K562 (cell line): Measurements from ENCODE around the gene EHD2. TPM values are rescaled to one million over a fixed set of nuclear protein-coding genes. Genes with fewer than 3 reads are reported as not detected.

Experiments used
- CBX2 ChIP-seq: fragments of 200-600 bp; sonication (generic); IDR thresholded peaks from one replicate; pipeline ENCODE4 v1.6.1; 2012; ENCODE audit warnings: mild to moderate bottlenecking, low read length, inconsistent platforms; ENCODE audit not compliant: insufficient read depth, poor library complexity, severe bottlenecking
- CEBPG ChIP-seq, 3 experiments: fragments of 200-800 bp in 1 of 3; sonication (Bioruptor generic) in 1 of 3; sonication (generic) in 1 of 3; formaldehyde crosslinking in 1 of 3; IDR thresholded peaks in 2 of 3; conservative IDR thresholded peaks in 1 of 3; 2 replicates each; pipeline versions ENCODE4 v1.6.1 to v1.8.0; 2016 to 2022; ENCODE audit warnings: missing compliant biosample characterization in 2 of 3, missing genetic modification characterization in 2 of 3, mild to moderate bottlenecking in 1 of 3, missing genetic modification reagents in 1 of 3
- FOS ChIP-seq: IDR thresholded peaks from 3 replicates; pipeline ENCODE4 v1.6.1; 2011; ENCODE audit not compliant: insufficient read length; ENCODE audit errors: extremely low read depth
- FOXA3 ChIP-seq, 2 experiments: fragments of 450-650 bp in 1 of 2; sonication (generic) in 1 of 2; formaldehyde crosslinking; IDR thresholded peaks in 1 of 2; conservative IDR thresholded peaks in 1 of 2; 2 replicates each; pipeline versions ENCODE4 v1.4.0 to v1.8.0; 2020 to 2022; ENCODE audit warnings: mild to moderate bottlenecking in 2 of 2, missing genetic modification reagents in 1 of 2
- HIVEP1 ChIP-seq: fragments of 250-450 bp; sonication (Bioruptor Pico); IDR thresholded peaks from 2 replicates; pipeline ENCODE4 v1.4.0; 2020; ENCODE audit warnings: mild to moderate bottlenecking
- HSF4 ChIP-seq: fragments of 250-450 bp; sonication (Bioruptor Pico); IDR thresholded peaks from 2 replicates; pipeline ENCODE4 v2.1.2; 2022; ENCODE audit warnings: mild to moderate bottlenecking, moderate library complexity, borderline replicate concordance
- MTA1 ChIP-seq: fragments of 450-650 bp; IDR thresholded peaks from 2 replicates; pipeline ENCODE4 v1.6.1; 2017; ENCODE audit warnings: borderline replicate concordance
- NELFE ChIP-seq: IDR thresholded peaks from 2 replicates; pipeline ENCODE4 v1.6.1; 2011; ENCODE audit warnings: mild to moderate bottlenecking; ENCODE audit not compliant: insufficient read depth, insufficient read length
- NEUROD1 ChIP-seq: fragments of 150-350 bp; IDR thresholded peaks from 2 replicates; pipeline ENCODE4 v1.6.1; 2014; ENCODE audit warnings: borderline replicate concordance, low read length, low read depth; ENCODE audit not compliant: partially characterized antibody
- NR3C1 ChIP-seq: sonication (generic); formaldehyde crosslinking; IDR thresholded peaks from 2 replicates; pipeline ENCODE4 v1.8.1; 2022; ENCODE audit warnings: missing genetic modification reagents
- PTRF ChIP-seq: fragments of 450-650 bp; IDR thresholded peaks from 2 replicates; pipeline ENCODE4 v1.6.1; 2016; ENCODE audit warnings: mild to moderate bottlenecking, missing genetic modification characterization, missing compliant biosample characterization
- RBM15 ChIP-seq: fragments of 200-400 bp; formaldehyde crosslinking; IDR thresholded peaks from 2 replicates; pipeline ENCODE4 v1.6.1; 2018; ENCODE audit warnings: mild to moderate bottlenecking, low read length, moderate library complexity; ENCODE audit not compliant: insufficient read depth
- RBM17 ChIP-seq: fragments of 200-400 bp; formaldehyde crosslinking; IDR thresholded peaks from 2 replicates; pipeline ENCODE4 v1.6.1; 2017; ENCODE audit warnings: low read depth, mild to moderate bottlenecking, low read length, borderline replicate concordance
- SIRT6 ChIP-seq: IDR thresholded peaks from one replicate; pipeline ENCODE4 v1.6.1; 2012; ENCODE audit warnings: low read depth, mild to moderate bottlenecking, control low read depth, inconsistent platforms, low read length, moderate library complexity
- U2AF2 ChIP-seq: fragments of 200-400 bp; formaldehyde crosslinking; optimal IDR thresholded peaks from 2 replicates; pipeline ENCODE3; 2017; ENCODE audit warnings: low read depth, mild to moderate bottlenecking, low read length
- ZNF24 ChIP-seq: fragments of 450-650 bp; IDR thresholded peaks from 2 replicates; pipeline ENCODE4 v1.6.1; 2016
- ZNF324 ChIP-seq: fragments of 250-450 bp; sonication (Bioruptor Pico); IDR thresholded peaks from 2 replicates; pipeline ENCODE4 v1.4.0; 2020; ENCODE audit warnings: mild to moderate bottlenecking
- ZNF444 ChIP-seq: fragments of 250-450 bp; sonication (Bioruptor Pico); IDR thresholded peaks from 2 replicates; pipeline ENCODE4 v1.4.0; 2020; ENCODE audit warnings: mild to moderate bottlenecking, moderate library complexity
- ZNF75A ChIP-seq: fragments of 450-650 bp; formaldehyde crosslinking; IDR thresholded peaks from 2 replicates; pipeline ENCODE4 v1.4.0; 2020; ENCODE audit warnings: mild to moderate bottlenecking
- polyA plus RNA-seq, 8 experiments: library from polyadenylated mRNA; depleted of rRNA in 4 of 8; stranded (reverse) in 5 of 8; unstranded in 3 of 8; fragments of >200 nt; fragmentation: Nextera tagmentation in 2 of 8; fragmentation: Illumina TruSeq in 1 of 8; extraction: Ambion mirVana in 2 of 8; extraction: Trizol in 1 of 8; gene quantifications; 2 replicates each; pipeline versions ENCODE4 v1.2.1 to v1.2.3, GENCODE V29; 2011 to 2014; ENCODE audit warnings: inconsistent platforms in 1 of 8, missing spikeins in 1 of 8
- total RNA-seq, 7 experiments: library from RNA; depleted of rRNA in 6 of 7; stranded (reverse); fragments of >200 nt in 6 of 7; fragmentation: Illumina TruSeq in 2 of 7; extraction: Trizol in 2 of 7; gene quantifications; 2 replicates each; pipeline versions ENCODE4 v1.2.1 to v1.2.3, GENCODE V29; 2011 to 2021; ENCODE audit warnings: low replicate concordance in 1 of 7
- TF ChIP-seq, protein P1 (sequence below): fragments of 250-450 bp; sonication (Bioruptor Pico); IDR thresholded peaks from 2 replicates; pipeline ENCODE4 v1.8.0; 2021; ENCODE audit warnings: moderate library complexity, mild to moderate bottlenecking, inconsistent platforms
- TF ChIP-seq, protein P2 (sequence below): sonication (generic); formaldehyde crosslinking; IDR thresholded peaks from 2 replicates; pipeline ENCODE4 v1.8.0; 2022; ENCODE audit warnings: mild to moderate bottlenecking, missing genetic modification reagents
- TF ChIP-seq, protein P3 (sequence below): fragments of 450-650 bp; IDR thresholded peaks from 2 replicates; pipeline ENCODE4 v1.6.1; 2018; ENCODE audit warnings: mild to moderate bottlenecking, low read depth; ENCODE audit not compliant: partially characterized antibody

The EHD2 gene
- total and polyA plus RNA-seq, 9 of the 15 experiments (the other 6 are each of a cell fraction or from before 2014, with no cell fraction given) = 1.7 to 32.2 (median 3.0) TPM

DNA sequence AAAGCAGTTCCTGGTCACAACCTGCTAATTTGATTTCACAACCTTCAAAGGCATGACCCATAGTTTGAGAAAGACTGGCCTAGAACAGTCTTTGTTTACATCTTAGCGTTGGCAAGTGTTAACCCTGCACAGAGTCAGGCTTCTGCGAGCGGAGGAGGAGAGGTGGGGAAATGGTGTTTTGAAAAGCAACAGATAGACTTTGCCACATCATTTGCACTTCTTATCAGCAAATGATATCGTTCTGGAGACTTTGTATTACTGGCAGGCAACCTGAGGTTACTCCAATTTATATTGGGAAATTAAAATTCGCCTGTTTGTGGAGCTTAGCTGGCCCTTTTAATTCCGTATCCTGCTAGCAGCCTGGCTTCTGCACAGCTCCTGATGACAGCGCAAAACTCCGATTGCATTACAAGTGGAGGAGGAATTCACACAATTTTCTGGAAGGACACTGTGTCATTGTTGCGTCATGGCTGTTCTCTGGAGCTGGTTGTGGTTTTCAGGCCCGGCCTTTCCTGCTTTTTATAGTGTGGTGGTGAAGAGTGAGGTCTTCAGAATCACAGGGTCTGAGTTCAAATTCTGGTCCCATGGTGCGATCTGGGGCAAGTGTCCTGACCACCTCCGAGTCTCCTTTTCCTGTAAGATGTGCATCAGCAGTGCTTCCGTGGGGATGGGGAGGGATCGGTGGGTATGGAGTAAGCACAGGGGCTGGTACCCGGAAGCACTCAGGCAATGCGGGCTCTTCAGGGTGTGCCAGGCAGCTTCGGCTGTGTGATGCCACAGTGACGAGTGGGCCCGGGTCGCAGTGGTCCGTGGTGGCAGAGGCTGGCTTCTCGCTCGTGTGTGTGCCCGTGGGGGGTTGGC, 49.1 kb upstream of the EHD2 start (continued):
- TF ChIP-seq CEBPG (CRISPR knock-in tag; IDR thresholded peaks at IDR 0.05) (peak; percentile 90), CEBPG (tag; conservative IDR thresholded peaks at IDR 0.05 in 1 of 2, IDR thresholded peaks at IDR 0.05 in 1 of 2) (peak; percentile 99), MTA1 (no peak; the same call in 1 of the 2 replicates), ZNF444 (CRISPR knock-in tag) (no peak), NR3C1 (CRISPR knock-in tag) (no peak), RBM17 (no peak), NELFE (no peak), HIVEP1 (CRISPR knock-in tag) (no peak), CBX2 (no peak), PTRF (tag) (no peak), SIRT6 (no peak), ZNF24 (no peak), RBM15 (no peak), HSF4 (CRISPR knock-in tag) (no peak), ZNF75A (CRISPR knock-in tag) (no peak), ZNF324 (CRISPR knock-in tag) (no peak), FOS (no peak), FOXA3 (CRISPR knock-in tag; conservative IDR thresholded peaks at IDR 0.05 in 1 of 2, IDR thresholded peaks at IDR 0.05 in 1 of 2) (0 out of 4 replicates have a peak, but pooled peaks of 1 of the 2 experiments have one; percentile 44), U2AF2 (no peak), NEUROD1 (peak; percentile 32)
- TF ChIP-seq, protein P1, sequence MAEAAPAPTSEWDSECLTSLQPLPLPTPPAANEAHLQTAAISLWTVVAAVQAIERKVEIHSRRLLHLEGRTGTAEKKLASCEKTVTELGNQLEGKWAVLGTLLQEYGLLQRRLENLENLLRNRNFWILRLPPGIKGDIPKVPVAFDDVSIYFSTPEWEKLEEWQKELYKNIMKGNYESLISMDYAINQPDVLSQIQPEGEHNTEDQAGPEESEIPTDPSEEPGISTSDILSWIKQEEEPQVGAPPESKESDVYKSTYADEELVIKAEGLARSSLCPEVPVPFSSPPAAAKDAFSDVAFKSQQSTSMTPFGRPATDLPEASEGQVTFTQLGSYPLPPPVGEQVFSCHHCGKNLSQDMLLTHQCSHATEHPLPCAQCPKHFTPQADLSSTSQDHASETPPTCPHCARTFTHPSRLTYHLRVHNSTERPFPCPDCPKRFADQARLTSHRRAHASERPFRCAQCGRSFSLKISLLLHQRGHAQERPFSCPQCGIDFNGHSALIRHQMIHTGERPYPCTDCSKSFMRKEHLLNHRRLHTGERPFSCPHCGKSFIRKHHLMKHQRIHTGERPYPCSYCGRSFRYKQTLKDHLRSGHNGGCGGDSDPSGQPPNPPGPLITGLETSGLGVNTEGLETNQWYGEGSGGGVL (CRISPR knock-in tag) = no peak
- TF ChIP-seq, protein P2, sequence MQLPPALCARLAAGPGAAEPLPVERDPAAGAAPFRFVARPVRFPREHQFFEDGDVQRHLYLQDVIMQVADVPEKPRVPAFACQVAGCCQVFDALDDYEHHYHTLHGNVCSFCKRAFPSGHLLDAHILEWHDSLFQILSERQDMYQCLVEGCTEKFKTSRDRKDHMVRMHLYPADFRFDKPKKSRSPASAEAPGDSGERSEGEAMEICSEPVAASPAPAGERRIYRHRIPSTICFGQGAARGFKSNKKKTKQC (CRISPR knock-in tag) = no peak
- TF ChIP-seq, protein P3, sequence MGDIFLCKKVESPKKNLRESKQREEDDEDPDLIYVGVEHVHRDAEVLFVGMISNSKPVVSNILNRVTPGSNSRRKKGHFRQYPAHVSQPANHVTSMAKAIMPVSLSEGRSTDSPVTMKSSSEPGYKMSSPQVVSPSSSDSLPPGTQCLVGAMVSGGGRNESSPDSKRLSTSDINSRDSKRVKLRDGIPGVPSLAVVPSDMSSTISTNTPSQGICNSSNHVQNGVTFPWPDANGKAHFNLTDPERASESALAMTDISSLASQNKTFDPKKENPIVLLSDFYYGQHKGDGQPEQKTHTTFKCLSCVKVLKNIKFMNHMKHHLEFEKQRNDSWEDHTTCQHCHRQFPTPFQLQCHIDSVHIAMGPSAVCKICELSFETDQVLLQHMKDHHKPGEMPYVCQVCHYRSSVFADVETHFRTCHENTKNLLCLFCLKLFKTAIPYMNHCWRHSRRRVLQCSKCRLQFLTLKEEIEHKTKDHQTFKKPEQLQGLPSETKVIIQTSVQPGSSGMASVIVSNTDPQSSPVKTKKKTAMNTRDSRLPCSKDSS = no peak
